Measurements from ENCODE around the gene LRRC3.

DNA sequence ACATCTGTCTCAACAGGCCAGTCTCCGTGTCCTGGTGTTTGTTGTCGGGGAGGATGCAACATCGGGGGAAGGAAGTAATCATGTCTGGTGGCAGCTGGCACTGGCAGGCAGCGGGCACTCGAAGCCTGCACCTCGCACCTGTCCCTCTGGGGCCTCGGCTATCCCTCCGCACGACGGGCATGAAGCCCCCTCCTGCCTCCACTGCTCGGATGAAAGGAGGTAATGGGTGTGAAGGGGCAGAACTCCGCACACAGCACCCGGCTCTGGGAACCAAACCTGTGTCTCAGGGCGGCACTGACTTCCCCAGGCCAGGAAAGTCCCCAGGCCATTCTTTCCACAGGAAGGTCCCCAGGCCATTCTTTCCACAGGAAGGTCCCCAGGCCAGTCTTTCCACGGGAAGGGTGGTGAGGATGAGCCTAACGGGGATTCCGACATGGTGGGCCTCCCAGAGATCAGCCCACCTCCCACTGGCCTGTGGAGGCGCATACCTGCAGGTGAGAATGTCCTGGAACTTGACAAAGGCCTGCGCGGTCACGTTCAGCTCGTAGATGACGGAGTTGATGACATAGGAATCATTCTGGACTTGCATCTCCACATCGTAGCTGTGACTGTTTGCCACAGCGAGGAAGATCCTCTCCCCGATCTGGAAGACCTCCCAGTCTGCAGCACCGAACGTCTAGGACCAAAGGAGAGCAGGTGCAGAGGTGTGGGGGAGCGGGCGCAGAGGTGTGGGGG, 53.6 kb downstream of the LRRC3 start:
- TF ChIP-seq, protein P1, sequence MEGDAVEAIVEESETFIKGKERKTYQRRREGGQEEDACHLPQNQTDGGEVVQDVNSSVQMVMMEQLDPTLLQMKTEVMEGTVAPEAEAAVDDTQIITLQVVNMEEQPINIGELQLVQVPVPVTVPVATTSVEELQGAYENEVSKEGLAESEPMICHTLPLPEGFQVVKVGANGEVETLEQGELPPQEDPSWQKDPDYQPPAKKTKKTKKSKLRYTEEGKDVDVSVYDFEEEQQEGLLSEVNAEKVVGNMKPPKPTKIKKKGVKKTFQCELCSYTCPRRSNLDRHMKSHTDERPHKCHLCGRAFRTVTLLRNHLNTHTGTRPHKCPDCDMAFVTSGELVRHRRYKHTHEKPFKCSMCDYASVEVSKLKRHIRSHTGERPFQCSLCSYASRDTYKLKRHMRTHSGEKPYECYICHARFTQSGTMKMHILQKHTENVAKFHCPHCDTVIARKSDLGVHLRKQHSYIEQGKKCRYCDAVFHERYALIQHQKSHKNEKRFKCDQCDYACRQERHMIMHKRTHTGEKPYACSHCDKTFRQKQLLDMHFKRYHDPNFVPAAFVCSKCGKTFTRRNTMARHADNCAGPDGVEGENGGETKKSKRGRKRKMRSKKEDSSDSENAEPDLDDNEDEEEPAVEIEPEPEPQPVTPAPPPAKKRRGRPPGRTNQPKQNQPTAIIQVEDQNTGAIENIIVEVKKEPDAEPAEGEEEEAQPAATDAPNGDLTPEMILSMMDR (IDR thresholded peaks at IDR 0.05; ENCODE audit: extremely low read depth in 1 of 2, insufficient read depth in 1 of 2, low read depth in 1 of 2, low read length in 2 of 2), result no peak
- TF ChIP-seq POLR2AphosphoS5 (IDR thresholded peaks at IDR 0.05; ENCODE audit: insufficient read depth, low read depth, low read length), result no peak
- TF ChIP-seq, protein P2, sequence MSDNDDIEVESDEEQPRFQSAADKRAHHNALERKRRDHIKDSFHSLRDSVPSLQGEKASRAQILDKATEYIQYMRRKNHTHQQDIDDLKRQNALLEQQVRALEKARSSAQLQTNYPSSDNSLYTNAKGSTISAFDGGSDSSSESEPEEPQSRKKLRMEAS (IDR thresholded peaks at IDR 0.05; ENCODE audit: insufficient read depth, insufficient read length), result no peak

Measured in endothelial cell of umbilical vein (primary cell).